NOMO-1 treated with DMSO at 0.1 percent for 48 hours (cell line): ENCODE results near the gene ASNSD1.

Source experiments
- DNase-seq: peaks from one replicate; lab custom pipeline; 2025; ENCODE audit not compliant: unreplicated experiment; lab: John Stamatoyannopoulos, UW

The ASNSD1 gene

DNA sequence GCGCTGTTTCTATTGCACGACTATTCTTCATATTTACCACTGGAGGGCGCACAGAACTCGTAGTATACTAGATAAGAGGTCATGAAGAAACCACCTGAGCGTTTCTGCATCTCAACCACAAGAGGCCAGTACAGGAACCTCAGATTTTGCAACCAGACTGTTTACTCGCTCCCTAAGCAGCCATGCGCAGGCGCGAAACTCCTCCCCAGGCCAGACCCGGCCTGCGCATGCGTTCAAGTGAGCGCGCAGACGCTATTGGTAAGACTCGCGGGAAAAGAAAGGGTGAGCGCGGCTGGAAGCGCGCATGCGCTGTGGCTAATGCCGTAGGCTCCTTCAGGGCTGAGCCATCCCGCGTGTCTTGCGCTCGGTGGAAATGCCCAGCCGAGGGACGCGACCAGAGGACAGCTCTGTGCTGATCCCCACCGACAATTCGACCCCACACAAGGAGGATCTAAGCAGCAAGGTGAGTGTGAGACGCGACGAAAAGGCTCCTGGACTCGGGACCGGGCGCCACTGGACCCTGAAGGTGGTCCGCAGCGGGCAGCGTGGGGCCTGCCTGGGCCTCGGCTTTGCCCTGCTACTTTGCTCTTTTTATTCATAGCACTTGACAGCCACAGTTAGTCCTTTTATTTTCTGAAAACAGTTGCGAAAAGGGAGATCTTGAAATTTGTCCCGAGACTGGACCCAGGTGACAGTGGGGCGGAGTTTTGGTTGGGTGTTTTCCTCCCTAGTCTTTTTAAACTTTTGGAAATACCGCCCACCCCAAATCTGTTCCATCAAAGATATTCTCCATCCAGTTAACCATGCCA is at the start of gene ASNSD1:
Gene ASNSD1 (plus strand): TSS at position 312 of the 809 bp plus-strand sequence. CDS start 4,674 bp downstream, outside the sequence.
- peak; percentile 100 for DNase-seq

DNA sequence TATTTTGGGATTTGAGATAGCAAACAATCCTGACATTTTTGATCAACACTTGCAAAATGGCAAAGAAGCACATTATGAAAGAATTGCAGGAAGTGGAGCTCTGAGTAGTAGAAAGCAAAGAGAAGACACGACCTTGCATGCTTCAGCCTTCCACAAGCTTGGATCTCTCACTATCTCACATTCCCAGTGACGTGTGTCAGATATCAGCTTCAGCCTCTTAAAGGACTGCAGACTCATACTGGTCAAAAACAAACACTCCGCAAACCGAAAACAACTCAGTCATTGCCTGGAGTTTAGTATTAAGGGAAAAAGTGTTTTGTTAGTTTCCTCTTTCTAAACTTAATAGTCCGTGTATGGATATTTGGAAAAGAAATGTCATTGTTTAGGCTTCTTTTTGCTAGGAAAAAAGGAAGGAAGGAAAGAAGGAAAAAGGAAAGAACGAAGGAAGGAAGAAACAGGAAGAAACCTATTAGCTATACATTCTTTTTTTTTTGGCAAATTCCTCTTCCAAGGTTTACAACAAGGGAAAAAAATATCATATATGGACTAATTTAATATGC is 48.1 kb upstream of the ASNSD1 start:
- no peak for DNase-seq

DNA sequence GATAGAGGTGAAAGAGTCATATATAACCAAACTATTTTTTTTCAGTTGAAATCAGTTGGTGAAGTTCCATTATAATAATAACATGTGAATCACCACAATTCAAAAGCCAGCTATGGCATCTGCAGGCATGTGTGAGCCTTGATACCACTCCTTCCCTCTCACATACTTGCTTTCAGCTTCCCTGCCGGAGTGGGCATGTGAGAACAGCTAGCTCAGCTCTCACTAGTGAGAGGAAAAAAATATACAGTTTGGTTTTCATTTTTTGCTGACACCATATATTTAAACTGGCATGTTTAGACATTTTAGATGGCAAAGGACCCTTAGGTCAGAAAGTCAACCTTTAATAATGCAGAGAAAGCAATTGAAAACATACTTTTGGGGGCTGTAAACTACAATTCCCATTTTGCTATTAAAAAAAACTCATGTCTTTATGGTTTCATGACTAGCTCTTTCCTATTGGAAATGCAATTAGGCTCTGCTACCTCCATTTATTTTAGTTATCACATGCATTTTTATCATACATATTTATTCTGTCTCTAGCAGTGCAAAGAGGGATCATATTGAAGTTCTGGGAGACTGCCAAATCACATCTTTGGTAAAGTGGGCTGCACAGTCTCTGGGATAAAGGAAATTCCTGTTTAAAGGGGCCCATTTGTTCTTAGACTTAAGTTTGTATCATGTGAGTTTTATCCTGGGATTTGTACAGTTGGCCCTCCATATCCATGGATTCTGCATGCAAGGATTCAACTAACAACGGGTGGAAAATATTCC is 47.4 kb upstream of the ASNSD1 start:
- DNase-seq = no peak

DNA sequence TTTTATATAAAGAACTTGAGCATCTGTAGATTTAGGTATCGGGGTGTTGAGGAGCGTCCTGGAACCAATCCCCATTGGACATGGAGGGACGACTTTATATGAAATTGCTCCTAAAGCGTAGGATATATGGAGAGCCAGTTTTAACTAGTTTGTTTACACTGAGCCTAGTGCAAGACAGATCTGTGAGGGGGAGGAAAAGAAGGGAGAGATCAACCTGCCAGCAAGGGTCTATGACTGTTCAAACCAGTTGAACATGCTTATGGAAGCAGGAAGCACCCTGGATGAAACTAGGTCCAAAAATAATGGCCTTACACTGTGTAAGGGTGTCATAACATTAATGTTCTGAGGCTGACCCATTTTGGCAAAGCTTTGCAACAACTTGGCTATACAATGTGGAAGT is 46.7 kb upstream of the ASNSD1 start:
- no peak for DNase-seq

DNA sequence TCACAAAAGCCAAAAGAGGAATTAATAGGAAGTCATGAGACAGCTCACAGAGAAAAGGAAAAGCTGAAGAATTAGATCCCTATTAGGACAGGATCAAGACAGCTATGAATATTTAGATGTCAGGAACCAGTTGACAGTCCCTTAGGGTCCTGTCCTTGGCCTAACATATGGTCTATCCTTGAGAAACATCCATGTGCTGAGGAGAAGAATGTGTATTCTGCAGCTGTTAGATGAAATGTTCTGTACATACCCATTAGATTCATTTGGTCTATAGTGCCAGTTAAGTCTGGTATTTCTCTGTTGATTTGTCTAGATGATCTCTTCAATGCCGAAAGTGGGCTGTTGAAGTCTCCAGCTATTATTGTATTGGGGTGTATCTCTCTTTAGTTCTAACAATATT is 43.1 kb upstream of the ASNSD1 start:
- no peak for DNase-seq

DNA sequence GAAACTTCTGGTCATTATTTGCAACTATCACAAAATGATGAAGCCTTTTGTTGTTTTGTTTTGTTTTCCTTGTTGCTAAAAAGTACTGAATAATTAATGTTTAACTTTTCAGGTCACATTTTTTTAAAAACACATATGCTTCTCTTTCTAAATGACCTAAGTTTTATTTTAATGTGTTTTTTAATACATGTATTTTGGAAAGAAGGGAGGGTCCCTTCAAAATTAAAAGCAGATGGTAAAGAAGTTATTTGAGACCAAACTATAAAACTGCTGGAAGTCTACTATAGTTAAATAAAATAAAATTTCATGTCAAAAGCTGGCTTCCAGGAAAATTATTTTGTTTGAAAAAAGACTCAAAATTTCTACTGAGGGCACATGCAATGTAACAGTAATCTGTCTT is 39.5 kb upstream of the ASNSD1 start:
- no peak for DNase-seq

DNA sequence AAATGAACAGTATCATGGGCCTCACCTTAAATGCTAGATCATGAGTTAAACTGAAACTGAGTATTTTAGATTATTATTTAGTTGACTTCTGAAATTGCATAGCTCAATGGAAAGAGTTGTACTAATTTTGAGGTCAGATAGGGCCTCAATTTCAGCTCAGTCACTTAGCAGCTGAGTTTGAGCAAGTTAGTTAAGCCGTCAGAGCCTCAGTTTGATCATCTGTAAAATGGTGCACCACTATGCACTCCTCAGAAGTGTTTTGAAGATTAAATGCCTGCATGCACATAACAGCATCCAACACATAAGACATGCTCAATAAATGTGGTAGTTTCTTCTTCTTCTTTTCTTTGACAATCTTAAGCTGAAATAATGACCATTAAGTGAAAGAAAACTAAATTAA is 38.2 kb upstream of the ASNSD1 start:
- no peak for DNase-seq

DNA sequence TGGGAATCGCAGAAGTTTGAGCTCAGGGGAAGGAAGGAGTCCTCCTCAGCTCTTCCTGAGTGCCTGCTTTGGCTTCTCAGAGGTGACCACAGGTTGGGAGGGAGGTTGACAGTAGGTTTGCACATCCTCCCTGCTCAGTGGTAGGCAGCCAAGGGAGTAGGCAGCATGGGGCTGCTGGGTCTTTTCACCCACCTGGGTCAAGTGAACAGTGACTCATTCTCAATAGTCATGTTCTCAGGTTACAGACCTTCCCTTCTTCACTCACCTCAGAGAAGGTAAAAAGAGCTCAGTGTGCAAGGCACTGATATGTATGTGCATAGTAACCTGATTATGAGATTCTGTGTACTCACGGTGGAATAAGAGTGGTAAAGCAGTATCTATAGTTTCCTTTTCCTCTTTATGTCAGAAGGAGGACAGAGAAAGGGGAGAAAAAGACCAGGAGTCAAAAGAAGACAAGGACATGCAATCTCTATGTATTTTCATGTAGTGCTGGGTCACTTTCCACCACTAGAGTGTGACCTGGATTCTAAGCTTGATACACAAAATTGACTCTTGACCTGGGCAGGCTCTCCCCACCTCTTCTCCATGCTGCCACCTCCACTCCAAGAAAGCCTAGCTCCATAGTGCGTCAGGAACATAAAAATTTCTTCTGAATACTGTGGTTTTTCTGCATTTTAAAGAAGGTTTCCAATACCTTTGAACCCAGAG is 36.5 kb upstream of the ASNSD1 start:
- no peak for DNase-seq

DNA sequence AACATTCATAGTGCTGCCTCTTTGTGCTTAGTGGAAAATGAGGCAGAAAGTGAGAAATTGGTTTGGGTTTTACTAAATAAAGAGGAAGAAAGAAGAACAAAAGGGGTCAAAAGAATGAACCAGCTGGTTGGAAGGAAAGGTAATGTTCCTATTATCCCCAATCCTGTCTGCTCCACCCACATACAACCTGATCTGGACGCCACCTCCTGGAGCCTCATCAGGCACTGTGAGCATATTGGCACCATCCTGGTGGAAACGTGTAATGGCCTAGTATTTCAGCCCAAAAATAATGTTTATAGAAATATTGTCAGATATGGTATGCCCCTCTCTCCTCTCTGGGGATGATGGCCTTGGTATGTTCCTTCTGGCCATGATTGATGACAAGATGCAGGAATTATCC is 35.6 kb upstream of the ASNSD1 start:
- no peak for DNase-seq

DNA sequence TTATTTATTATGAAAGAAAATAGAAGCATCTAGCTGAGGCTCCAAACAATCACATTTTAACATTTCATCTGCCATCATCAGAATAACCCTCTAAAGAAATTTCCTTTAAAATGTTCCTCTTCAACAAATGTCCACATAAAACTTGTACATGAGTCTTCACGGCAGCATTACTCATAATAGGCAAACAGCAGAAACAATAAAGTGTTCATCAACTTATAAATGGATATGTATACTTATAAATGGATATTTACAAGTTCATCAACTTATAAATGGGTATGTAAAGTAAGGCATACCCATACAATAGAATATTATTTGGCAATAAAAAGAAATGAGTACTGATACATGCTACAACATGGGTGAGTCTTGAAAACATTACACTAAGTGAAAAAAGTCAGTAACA is 33.5 kb upstream of the ASNSD1 start:
- DNase-seq = no peak

DNA sequence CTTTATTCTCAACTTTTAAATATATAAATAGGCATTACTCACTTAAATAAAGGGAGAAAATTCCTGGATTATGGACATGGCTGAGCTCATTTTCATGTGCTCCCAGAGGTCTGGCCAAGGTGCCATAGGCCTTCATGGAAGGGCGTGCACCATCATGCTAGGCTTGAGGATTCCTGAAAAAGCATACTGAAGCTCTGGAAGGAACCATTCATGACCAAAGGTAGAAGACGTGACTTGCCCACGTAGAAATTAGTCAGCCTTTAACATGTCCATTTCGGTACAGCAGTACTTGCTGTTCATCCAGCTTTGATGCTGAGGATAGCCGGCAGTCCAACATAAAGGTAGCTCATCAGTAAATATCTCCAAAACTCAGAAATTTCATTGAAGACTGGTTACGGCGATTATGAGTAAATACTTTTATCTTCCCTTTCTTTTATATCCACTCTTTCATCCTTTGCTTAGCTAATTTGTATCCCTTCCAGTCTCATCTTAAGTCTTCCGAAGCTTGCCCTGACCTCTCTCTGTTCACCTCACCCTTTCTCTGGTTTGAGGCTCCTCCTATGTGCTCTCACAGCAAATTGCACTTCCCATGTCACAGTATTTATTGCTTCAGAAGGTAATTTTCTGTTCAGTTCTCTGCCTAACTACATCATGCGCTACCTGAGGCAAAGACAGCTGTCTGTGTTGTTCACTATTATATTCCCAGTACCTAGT is 32.3 kb upstream of the ASNSD1 start:
- no peak for DNase-seq

DNA sequence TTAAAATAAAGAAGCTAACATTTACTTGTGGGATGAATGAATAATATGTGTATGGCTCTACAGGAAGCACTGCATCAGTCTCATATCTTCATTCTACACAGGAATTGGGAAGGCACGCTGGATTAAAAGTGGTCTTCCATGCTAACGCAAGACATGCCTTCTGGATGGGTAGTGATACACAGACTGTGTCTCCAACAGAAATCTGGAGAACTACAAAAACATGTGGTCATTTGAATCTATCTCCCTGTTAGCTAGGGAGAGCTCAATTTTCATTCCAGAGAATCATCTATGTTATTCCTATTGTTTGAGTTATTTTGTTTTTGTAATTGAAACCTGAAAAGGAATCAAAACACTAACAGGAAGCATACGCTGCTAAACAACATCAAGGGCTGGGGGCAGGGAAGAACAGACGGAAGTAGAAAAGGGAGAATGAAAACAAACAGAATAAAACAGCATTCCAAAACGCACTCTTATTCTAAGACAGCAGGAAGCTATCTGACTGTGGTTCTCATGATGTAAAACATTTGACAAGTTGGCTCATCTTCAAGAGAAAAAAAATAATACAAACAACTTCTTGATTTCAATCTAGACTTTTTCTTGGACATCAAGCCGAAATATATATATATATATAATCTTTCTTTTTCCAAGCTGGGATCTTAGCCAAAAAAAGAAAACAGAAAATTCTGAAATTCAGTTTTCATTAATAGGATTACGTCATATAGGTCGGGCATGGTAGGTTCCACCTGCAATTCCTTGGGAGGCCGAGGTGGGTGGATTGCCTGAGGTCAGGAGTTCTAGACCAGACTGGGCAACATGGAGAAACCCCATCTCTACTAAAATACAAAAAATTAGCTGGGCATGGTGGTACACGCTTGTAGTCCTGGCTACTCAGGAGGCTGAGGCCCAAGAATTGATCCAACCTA is 31.5 kb upstream of the ASNSD1 start:
- DNase-seq = no peak

DNA sequence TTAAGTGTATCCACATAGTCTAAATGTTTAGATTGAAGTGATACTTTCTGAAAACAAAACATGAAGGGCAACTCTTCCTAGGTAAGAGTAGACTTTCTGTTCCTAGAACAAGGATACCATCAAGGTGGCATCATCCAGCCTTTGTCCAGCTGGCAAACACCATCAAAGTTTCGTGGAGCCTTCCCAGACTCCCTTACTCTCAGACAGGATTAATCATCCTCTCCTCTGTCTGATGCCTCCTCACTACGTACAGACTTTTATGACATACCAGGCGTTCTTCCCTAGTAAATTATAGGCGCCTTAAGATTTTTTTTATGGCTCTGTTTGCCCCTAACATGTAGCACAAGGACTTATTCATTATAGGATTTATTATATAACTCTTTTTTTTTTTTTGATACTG is 29.4 kb upstream of the ASNSD1 start:
- no peak for DNase-seq

DNA sequence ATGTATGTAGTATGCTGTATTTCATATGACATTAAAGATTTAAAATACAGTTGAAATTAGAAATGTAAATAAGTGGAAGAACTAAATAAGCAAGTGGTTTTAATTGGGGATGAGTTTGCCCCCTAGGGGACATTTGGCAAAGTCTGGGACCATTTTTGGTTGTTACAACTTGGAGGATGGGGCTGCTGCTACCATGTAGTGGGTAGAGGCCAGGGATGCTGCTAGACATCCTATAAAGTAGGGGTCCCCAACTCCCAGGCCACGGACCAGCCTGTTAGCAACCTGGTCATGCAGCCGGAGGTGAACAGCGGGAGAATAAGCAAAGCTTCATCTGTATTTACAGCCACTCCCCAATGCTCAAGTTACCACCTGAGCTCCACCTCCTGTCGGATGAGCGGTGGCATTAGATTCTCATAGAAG is 27.9 kb upstream of the ASNSD1 start:
- peak; percentile 13 for DNase-seq

DNA sequence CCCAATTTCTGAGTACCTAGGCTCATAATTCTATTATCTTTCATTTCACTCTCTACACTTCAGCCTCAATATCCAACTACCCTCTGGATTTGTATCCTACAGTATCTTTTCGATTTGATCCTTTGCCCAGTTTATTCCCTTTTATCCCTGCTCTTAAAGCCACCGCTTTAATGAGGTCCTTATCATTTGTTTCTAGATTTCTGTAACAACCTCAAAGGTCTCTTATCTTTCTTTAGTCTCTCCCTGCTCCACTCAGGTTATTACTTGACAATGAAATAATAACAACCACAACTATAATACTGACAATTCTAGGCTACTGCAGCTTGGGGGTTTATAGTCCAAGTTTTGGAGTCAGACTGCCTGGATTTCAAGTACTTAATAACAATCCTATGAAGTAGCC is 25.9 kb upstream of the ASNSD1 start:
- no peak for DNase-seq

DNA sequence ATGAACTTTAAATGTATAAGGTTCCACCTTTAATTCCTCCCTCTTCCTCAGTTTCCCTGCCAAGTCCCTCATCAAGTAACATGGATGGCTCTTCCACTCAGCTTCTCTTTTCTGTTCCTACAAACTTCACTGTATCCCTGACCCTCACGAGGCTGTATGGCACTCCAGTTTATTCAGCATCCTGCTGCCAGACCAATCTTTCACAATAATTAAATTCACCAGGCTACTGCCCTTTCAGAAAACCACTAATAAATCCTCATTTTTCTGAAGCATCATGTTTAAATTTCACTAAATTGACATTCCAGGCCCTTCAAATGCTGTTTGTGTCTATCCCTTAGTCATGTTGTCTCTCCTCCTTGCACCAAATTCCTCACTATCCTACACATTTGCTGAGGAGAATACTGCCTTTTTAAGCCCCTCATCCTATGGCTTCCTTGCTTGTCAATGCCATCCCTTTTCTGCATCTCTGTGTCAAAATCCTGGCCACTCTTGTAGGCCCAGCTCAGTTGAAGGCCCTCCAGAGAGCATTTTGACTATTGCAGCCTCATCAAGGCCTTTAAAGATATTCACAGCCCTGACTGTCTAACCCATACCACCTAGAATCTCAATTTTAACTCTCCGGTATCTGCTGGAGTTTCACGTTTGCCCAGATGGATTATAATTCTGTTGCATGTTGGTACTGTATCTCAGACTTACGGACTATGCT is 22.8 kb upstream of the ASNSD1 start:
- DNase-seq = no peak

DNA sequence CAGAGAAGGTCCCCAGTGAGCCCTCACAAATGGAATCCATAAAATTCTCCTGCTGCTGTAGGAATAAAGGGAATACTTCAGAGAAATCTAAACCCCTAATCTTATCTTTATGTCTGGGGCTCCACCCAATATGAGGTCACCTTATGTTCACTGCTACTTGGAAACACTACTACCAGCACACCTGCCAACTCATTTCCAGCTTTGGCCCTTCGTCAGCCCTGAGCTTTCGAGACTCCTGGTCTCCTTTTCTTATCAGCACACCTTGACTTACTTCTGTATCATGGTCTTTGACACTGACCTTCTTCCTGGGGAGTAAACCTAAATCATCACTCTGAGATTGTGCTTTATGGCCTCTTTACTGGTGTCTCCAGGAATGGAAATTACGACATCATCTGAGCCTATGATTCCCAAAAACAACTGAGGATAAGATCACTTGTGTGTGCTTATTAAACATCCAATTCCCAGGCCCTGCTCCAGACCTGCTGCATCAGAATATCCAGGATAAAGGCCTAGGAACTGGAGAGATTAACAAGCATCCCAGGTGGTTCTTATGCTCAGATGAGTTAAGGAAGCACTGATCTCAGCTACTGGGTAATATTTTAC is 22.2 kb upstream of the ASNSD1 start:
- DNase-seq = no peak

DNA sequence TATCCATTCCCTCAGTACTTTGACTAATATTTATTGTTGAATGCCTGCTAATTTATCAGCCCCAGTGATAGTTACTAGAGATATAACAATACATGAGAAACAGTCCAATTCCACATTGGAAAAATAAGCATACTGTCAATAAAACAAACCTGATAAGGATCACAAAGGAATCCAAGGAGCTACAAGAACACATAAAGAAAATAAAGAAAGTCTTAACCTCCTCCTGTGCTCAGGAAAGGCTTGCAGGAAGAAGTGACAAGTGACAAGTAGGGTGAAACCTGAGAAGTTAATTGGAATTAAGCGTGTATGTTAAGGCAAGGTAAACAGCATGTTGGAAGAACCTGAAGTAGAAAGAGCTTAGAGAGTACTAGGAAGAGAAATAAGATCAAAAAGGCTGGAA is 20.3 kb upstream of the ASNSD1 start:
- DNase-seq = no peak

DNA sequence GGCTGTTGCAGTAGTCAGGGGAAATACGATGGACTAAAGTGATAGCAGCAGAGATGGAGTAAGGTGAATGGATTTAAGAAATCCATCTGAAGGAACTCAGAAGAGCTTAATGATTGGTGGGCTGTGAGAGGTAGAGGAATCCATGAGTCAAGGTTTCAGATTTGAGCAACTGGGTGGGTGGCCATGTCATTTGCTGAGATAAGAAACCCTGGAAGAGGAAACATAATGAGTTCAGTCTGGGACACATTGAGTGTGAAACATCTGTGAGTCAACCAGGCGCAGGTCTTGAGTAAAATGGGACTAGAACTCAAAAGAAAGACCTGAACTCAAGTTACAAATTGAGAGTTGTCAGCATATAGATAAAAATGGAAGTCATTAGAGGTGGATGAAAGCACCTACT is 19.7 kb upstream of the ASNSD1 start:
- DNase-seq = no peak
